Common myeloid progenitor, CD34-positive (primary cell): ENCODE measurements around the gene GPI. TPM values are rescaled to one million over a fixed set of nuclear protein-coding genes. Genes with fewer than 3 reads are reported as not detected.

ENCODE experiments used
- CTCF ChIA-PET: fragments of 350-600 bp; sonication (Branson Sonifier 250); formaldehyde crosslinking; loops from one replicate; lab custom pipeline; 2021; ENCODE audit warnings: antibody characterized with exemption; lab: Charles Lee
- POLR2A ChIA-PET: fragments of 350-600 bp; sonication (Branson Sonifier 250); formaldehyde crosslinking; loops from one replicate; lab custom pipeline; 2021; ENCODE audit warnings: antibody characterized with exemption; lab: Charles Lee
- DNase-seq, 3 donors: peaks; one replicate each; pipeline versions ENCODE4 v3.0.0 to v3.0.0-alpha.2; 2013
- H3K27ac ChIP-seq, 2 experiments: 1 replicate in 1 of 2; 2 replicates in 1 of 2; pipeline ENCODE4 v1.7.0; 2013; ENCODE audit warnings: inconsistent platforms in 2 of 2, low read length in 2 of 2, mild to moderate bottlenecking in 2 of 2, low read depth in 1 of 2, moderate library complexity in 1 of 2; ENCODE audit not compliant: severe bottlenecking in 2 of 2, insufficient read depth in 1 of 2, poor library complexity in 1 of 2
- H3K27me3 ChIP-seq, 5 experiments: replicated peaks in 2 of 5; 1 replicate in 3 of 5; 2 replicates in 2 of 5; pipeline versions ENCODE4 v1.6.1 to v1.7.0; 2013; ENCODE audit warnings: low read length in 4 of 5, mild to moderate bottlenecking in 2 of 5, moderate library complexity in 2 of 5, inconsistent platforms in 1 of 5; ENCODE audit not compliant: insufficient read depth in 5 of 5, control insufficient read depth in 4 of 5
- H3K36me3 ChIP-seq, 4 experiments: 1 replicate in 2 of 4; 2 replicates in 2 of 4; pipeline versions ENCODE4 v1.6.1 to v1.7.0; 2013; ENCODE audit warnings: low read length in 3 of 4, control low read depth in 1 of 4, mild to moderate bottlenecking in 1 of 4; ENCODE audit not compliant: control insufficient read depth in 4 of 4, insufficient read depth in 4 of 4
- H3K4me1 ChIP-seq, 4 experiments: 1 replicate in 3 of 4; 2 replicates in 1 of 4; pipeline versions ENCODE4 v1.6.1 to v1.7.1; 2013; ENCODE audit warnings: low read length in 3 of 4, mild to moderate bottlenecking in 3 of 4, control low read depth in 1 of 4, inconsistent platforms in 1 of 4, moderate library complexity in 1 of 4; ENCODE audit not compliant: control insufficient read depth in 4 of 4, insufficient read depth in 4 of 4; ENCODE audit errors: control extremely low read depth in 1 of 4
- H3K4me3 ChIP-seq, 7 experiments: 1 replicate in 4 of 7; 2 replicates in 3 of 7; pipeline versions ENCODE4 v1.5.1 to v1.7.0; 2013; ENCODE audit warnings: mild to moderate bottlenecking in 7 of 7, low read length in 6 of 7, moderate library complexity in 6 of 7, inconsistent platforms in 2 of 7, low read depth in 2 of 7, control low read depth in 1 of 7; ENCODE audit not compliant: insufficient read depth in 4 of 7, control insufficient read depth in 1 of 7; ENCODE audit errors: extremely low read depth in 1 of 7
- H3K9me3 ChIP-seq, 5 experiments: 1 replicate in 4 of 5; 2 replicates in 1 of 5; pipeline versions ENCODE4 v1.6.1 to v1.7.1; 2013; ENCODE audit warnings: low read length in 4 of 5, mild to moderate bottlenecking in 2 of 5, inconsistent platforms in 1 of 5, low read depth in 1 of 5, moderate library complexity in 1 of 5; ENCODE audit not compliant: control insufficient read depth in 4 of 5, insufficient read depth in 2 of 5; ENCODE audit errors: control extremely low read depth in 1 of 5
- WGBS: methylation state at CpG from one replicate; pipeline ENCODE4 v1.1.5; 2013; ENCODE audit not compliant: insufficient coverage; 5-methylcytosine and 5-hydroxymethylcytosine counted together
- polyA plus RNA-seq: library from polyadenylated mRNA; unstranded; fragments of 120-200 nt; gene quantifications from one replicate; pipeline ENCODE4 v1.2.1, GENCODE V29; 2013

GPI gene
- 122 TPM for polyA plus RNA-seq

DNA sequence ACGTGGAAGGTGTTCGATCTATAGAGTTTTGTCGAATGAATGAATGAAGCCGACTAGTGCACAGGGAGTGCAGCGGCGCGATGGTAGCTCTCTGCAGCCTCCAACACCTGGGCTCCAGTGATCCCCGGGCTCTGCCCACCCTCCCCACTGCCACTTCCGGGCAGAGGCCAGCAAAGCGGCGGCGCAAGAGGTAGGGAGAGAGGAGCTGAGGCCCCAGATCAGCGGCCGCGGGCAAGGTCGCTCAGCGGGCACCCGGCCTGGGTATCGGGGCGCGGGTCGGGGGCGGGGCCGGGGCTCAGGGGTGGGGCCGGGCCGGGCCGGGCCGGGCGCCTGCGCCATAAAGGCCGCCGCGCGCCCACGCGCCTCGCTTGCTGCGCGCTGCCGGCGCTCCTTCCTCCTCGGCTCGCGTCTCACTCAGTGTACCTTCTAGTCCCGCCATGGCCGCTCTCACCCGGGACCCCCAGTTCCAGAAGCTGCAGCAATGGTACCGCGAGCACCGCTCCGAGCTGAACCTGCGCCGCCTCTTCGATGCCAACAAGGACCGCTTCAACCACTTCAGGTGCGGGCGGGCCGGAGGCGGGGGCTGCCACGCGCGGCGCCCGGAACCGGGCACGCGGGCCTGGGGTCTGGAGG, at the start of gene GPI:
TSS of gene GPI (plus strand) at position 367 of the 633 bp plus-strand sequence. CDS start at position 438, 71 bp downstream.
- ChIA-PET CTCF (interaction anchor here (2.1 kb wide), 1 partner anchor 12 kb away, joined by 4 read pairs; no protein-coding TSS in a partner anchor), POLR2A (no interaction called here)
- peak; percentile 34 to 66 (median 57) for DNase-seq
- peaks cover 2 to 24% (median 23%) of the 10 kb centered on the region in 4 experiments for H3K4me1 ChIP-seq
- H3K4me3 ChIP-seq, result peak within 1 kb of the TSS; percentile 64 to 93 (median 83)
- no peaks in the 10 kb centered on the region for H3K27me3 ChIP-seq
- H3K27ac ChIP-seq, result peak within 1 kb of the TSS in 1 of 2 experiments; percentile 74
- H3K9me3 ChIP-seq, result no peaks in the 10 kb centered on the region
- WGBS, result under 1% methylated on average over 41 of the region's 67 CpGs
- H3K36me3 ChIP-seq, result peaks cover 2 to 32% (median 18%) of the 10 kb centered on the region in 4 experiments

DNA sequence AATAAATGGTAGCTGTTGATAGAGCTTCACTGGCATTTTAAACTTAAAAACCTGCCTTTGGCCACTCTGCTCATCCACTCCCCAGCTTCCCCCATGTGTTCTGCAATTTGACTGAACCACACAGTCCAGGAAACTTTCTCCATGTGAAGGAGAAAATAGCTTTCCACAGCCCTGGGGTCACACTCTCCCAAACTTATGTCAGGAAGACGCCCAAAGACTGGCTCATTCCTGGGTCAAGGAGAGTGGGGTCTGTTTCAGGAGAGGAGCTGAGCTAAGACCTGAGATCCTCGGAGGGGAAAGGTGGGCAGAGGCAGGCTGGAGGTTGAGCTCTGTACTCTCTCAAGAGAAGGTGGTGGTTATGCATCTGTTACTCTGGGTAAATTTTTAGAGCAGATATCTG, 48.7 kb upstream of the GPI start:
- Histone ChIP-seq H3K27me3 (no peaks in the 10 kb centered on the region), H3K4me1 (peaks cover 0 to 4% (median 2%) of the 10 kb centered on the region in 4 experiments), H3K4me3 (no peak overlapping the region), H3K27ac (no peak overlapping the region), H3K9me3 (no peaks in the 10 kb centered on the region), H3K36me3 (no peaks in the 10 kb centered on the region)
- POLR2A ChIA-PET, result no interaction called here
- CTCF ChIA-PET, result interaction anchor here (0.7 to 1.3 kb wide), 4 partner anchors 13 to 34 kb away, joined by 3 read pairs; no protein-coding TSS in a partner anchor
- no peak for DNase-seq
- 92% methylated on average over 1 of the region's 2 CpGs for WGBS

DNA sequence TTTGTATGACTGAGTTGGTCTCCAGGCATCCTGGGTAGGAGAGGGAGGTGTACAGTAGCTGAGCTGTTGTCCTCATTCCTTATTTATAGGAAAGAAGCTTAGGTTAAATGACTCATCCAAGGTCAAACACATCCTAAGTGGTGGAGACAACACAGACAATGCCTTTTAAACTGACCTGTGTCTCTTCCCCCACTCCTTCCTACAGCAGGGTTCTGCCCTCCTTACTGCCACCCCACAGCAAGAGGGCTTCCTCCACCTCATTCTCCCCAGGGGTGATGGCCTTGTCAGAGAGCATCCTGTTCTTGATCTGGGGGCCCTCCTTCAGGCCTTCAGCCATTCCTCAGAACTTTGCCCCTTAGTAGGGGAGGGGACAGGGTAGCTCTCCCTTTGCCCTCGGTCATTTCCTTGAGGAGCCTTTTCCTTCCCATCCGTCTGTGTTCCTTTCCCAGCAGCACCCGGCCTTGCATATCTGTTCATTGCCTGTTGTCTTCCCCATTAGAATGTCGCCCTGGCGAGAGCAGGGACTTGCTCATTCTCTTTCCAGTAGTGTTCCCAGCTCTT, 48.2 kb upstream of the GPI start:
- CTCF ChIA-PET, result interaction anchor here (0.7 to 1.3 kb wide), 3 partner anchors 14 to 34 kb away, joined by 3 read pairs; no protein-coding TSS in a partner anchor
- H3K36me3 ChIP-seq, result no peaks in the 10 kb centered on the region
- H3K4me3 ChIP-seq, result no peak overlapping the region
- H3K4me1 ChIP-seq, result peaks cover 0 to 4% (median 2%) of the 10 kb centered on the region in 4 experiments
- no peak overlapping the region for H3K27ac ChIP-seq
- POLR2A ChIA-PET, result no interaction called here
- H3K27me3 ChIP-seq, result no peaks in the 10 kb centered on the region
- no peaks in the 10 kb centered on the region for H3K9me3 ChIP-seq
- WGBS, result 94% methylated on average over 3 of the region's 5 CpGs
- DNase-seq, result no peak

DNA sequence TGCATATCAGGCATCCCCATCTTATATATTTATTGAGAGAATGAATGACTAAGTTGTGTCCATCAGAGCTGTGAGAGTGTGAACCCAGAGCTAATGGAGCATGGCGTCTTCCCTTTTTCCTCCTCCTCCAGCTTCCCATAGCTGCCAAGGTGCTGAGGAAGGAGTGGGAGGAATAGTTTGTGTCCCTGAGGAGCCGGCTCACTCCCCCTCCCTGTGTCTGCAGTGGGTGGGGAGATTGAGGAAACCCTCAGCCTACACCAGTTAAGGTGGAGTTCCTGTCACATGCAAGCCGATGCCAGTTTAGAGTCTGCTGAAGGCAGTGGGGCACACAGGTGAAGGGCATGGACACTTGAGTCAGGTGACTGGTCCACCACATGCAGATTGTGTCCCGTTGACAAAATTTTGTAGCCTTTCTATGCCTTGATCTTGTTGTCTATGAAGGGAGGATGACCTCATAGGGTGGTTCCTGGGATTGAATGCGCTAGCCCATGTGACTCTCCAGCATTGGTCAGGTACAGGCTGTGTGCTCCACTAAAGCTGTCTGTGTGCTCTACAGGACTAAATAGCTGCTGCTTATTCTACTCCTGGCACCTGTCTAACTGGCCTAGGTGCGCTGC, 47.6 kb upstream of the GPI start:
- WGBS, result 90% methylated on average over 3 of the region's 6 CpGs
- H3K36me3 ChIP-seq, result no peaks in the 10 kb centered on the region
- H3K4me1 ChIP-seq, result peaks cover 0 to 4% (median 2%) of the 10 kb centered on the region in 4 experiments
- CTCF ChIA-PET, result no interaction called here
- H3K27me3 ChIP-seq, result no peaks in the 10 kb centered on the region
- H3K4me3 ChIP-seq, result no peak overlapping the region
- POLR2A ChIA-PET, result no interaction called here
- no peak for DNase-seq
- H3K27ac ChIP-seq, result no peak overlapping the region
- H3K9me3 ChIP-seq, result no peaks in the 10 kb centered on the region

DNA sequence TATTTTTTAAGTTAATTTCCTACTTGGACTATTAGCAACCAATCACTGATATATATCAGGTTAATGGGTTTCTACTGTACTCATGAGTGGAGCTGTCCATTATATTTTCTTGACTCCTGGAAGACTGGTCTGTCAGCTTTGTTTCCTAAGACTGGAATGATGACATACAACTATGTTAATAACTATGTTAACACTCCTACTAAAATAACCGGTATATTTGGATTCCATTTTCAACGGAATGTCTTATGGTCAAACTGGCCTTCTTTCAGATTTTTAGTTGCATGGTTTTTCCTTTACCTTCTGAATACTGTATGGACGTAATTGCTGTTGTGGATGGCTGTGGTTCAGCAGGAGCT, 45.8 kb upstream of the GPI start:
- H3K27me3 ChIP-seq, result no peaks in the 10 kb centered on the region
- ChIA-PET POLR2A (no interaction called here), CTCF (no interaction called here)
- H3K36me3 ChIP-seq, result peaks cover 0 to 5% (median 2%) of the 10 kb centered on the region in 4 experiments
- no peak for DNase-seq
- peaks cover 0 to 4% (median 2%) of the 10 kb centered on the region in 4 experiments for H3K4me1 ChIP-seq
- H3K9me3 ChIP-seq, result no peaks in the 10 kb centered on the region
- H3K4me3 ChIP-seq, result no peak overlapping the region
- 100% methylated on average over 2 of the region's 3 CpGs for WGBS
- H3K27ac ChIP-seq, result no peak overlapping the region

DNA sequence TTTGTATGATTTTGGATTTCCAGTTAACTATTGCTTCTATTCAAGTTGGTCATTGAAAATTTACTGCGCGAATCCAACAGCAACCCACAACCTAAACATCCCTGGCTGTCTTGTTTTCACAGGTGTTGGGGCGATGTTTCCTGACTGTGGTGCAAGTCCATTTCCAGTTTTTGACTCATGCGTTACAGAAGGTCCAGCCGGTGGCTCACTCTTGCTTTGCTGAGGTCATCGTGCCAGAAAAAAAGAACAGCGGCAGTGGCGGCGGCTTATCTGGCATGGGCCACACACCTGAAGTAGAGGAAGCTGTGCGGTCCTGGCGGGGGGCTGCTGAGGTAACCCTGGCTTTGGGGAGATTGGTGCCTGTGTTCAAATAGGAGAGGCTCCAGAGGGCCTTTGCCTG, 45.2 kb upstream of the GPI start:
- Histone ChIP-seq H3K9me3 (no peaks in the 10 kb centered on the region), H3K36me3 (peaks cover 0 to 5% (median 2%) of the 10 kb centered on the region in 4 experiments), H3K4me1 (peaks cover 0 to 4% (median 2%) of the 10 kb centered on the region in 4 experiments), H3K27ac (no peak overlapping the region), H3K4me3 (no peak overlapping the region), H3K27me3 (no peaks in the 10 kb centered on the region)
- no peak for DNase-seq
- CTCF ChIA-PET, result no interaction called here
- POLR2A ChIA-PET, result no interaction called here
- WGBS, result 96% methylated on average over 11 of the region's 11 CpGs

DNA sequence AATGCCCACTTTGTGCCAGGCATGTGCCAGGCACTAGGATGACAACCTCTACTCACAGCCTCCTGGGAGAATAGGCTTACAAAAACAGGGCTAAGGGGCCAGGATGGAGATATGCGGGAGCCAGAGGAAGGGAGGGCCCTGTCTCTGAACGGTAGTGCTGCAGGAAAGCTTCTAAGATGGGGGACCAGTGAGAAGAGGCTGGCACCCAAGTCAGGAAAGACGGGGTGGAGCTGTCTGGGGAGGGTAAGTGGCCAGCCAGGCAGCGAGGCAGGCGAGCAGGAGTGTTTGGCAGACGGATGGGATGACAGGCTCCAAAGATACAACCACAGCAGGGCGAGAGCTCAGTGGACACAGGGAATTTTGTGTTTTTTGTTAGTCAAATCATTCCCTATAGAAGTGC, 44.7 kb upstream of the GPI start:
- ChIA-PET POLR2A (interaction anchor here (0.7 kb wide), 1 partner anchor 21 kb away, joined by 5 read pairs; no protein-coding TSS in a partner anchor), CTCF (no interaction called here)
- WGBS, result 93% methylated on average over 6 of the region's 7 CpGs
- Histone ChIP-seq H3K9me3 (no peaks in the 10 kb centered on the region), H3K4me1 (peaks cover 0 to 4% (median 2%) of the 10 kb centered on the region in 4 experiments), H3K4me3 (no peak overlapping the region), H3K36me3 (peaks cover 0 to 5% (median 2%) of the 10 kb centered on the region in 4 experiments), H3K27me3 (no peaks in the 10 kb centered on the region), H3K27ac (no peak overlapping the region)
- DNase-seq, result no peak
